ENCODE measurements around the gene GOLGA3.

GRCh38 chr12:132825089-132825488 is 3.6 kb downstream of the GOLGA3 start:
- TF ChIP-seq CTCF (IDR thresholded peaks at IDR 0.05) (no peak), POLR2A (IDR thresholded peaks at IDR 0.05) (no peak)
